Choroid plexus epithelial cell (primary cell): ENCODE results near the gene CLPSL2.

Experiments
- DNase-seq: peaks from one replicate; pipeline ENCODE4 v3.0.0-alpha.2; 2010; ENCODE audit warnings: low read depth
- H3K4me3 ChIP-seq: 2 replicates; pipeline ENCODE4 v1.5.1; 2011; ENCODE audit warnings: low read depth, mild to moderate bottlenecking, control low read depth, low read length, moderate library complexity
- TF ChIP-seq, protein P1 (sequence below): conservative IDR thresholded peaks from 2 replicates; pipeline ENCODE4 v1.5.1; 2011; ENCODE audit warnings: low read depth, mild to moderate bottlenecking, control low read depth, inconsistent platforms, low read length, moderate library complexity

Gene CLPSL2, protein sequence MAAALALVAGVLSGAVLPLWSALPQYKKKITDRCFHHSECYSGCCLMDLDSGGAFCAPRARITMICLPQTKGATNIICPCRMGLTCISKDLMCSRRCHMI

DNA sequence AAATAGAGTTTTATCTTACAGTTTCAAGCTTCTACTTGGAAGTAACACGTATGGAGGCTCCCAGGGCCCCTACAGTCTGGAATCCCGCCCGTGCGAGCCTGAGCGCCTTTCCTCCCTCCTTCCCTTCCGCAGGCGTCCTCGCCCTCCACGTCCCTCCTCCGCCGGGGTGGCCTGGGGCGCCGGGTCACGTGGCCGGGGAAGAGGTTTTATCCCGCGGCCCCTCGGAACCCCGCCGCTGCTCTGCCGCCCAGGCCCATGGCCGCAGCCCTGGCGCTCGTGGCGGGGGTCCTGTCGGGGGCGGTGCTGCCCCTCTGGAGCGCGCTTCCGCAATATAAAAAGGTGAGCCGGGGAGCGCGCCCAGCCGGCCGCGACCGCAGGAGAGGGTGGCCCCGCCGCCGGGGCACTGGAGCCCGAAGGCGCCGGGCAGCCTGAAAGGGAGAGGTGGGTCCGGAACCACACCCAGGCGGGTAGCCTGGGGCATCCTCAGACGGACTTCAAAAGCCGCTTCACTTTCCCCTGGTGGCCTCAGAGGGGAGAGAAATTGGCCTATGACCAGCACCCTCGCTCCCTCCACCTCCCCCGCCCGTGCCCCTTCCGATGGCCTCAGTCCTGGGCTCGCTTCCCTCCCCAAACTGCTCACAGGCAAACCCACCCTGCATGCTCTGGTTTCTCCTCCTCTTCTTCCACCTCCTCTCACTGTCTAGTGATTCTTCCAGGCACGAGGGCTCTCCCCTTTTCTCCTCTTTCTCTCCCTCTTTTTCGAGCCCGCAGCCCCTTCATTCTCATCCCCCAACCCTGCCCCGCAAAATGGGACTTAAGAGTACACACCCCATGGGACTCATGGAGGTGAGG, at the start of gene CLPSL2:
CLPSL2 (plus strand) TSS at position 235 of the 852 bp plus-strand sequence; CDS start at position 256, 21 bp downstream.
- TF ChIP-seq, protein P1, sequence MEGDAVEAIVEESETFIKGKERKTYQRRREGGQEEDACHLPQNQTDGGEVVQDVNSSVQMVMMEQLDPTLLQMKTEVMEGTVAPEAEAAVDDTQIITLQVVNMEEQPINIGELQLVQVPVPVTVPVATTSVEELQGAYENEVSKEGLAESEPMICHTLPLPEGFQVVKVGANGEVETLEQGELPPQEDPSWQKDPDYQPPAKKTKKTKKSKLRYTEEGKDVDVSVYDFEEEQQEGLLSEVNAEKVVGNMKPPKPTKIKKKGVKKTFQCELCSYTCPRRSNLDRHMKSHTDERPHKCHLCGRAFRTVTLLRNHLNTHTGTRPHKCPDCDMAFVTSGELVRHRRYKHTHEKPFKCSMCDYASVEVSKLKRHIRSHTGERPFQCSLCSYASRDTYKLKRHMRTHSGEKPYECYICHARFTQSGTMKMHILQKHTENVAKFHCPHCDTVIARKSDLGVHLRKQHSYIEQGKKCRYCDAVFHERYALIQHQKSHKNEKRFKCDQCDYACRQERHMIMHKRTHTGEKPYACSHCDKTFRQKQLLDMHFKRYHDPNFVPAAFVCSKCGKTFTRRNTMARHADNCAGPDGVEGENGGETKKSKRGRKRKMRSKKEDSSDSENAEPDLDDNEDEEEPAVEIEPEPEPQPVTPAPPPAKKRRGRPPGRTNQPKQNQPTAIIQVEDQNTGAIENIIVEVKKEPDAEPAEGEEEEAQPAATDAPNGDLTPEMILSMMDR, result no peak
- no peak for DNase-seq

DNA sequence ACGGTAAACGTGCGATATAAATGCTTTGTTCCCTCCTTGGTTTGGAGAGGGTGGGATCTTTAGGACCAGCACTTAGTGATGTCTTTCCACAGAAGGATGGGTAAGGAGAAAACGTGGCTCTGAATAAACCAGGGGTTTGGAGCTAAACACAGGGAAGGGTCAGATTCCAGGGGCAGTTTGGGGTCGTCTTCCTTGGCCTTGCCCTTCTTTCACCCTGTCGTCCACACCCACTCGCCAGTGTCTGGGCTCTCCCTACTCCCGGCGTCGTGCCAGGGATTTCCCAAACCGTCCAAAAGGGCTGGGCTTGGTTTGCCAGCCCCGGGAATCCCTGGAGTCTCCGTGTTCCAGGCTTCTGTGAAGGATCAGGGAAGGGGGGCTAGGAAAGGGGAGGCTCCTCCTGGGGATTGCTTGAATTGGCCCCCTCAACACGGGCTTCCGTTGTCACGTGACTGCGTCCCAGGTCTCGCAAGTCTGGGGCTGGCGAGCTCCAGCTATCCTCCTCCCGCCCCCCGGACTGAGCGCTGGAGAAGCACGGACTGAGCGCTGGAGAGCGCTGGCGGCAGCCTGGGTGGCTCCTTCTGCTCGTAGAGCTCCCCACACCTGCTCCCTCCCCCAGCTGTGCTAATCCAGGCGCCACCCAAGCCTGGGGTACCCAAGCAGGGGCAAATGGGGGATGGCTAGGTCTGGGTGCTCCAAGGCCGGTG, 49.0 kb upstream of the CLPSL2 start:
- TF ChIP-seq, protein P1, result no peak
- peak overlapping the region; percentile 48 for H3K4me3 ChIP-seq
- DNase-seq, result peak; percentile 94

More for the DNA sequence above, at the start of gene CLPSL2:
- H3K4me3 ChIP-seq, result peak within 1 kb of the TSS; percentile 49

DNA sequence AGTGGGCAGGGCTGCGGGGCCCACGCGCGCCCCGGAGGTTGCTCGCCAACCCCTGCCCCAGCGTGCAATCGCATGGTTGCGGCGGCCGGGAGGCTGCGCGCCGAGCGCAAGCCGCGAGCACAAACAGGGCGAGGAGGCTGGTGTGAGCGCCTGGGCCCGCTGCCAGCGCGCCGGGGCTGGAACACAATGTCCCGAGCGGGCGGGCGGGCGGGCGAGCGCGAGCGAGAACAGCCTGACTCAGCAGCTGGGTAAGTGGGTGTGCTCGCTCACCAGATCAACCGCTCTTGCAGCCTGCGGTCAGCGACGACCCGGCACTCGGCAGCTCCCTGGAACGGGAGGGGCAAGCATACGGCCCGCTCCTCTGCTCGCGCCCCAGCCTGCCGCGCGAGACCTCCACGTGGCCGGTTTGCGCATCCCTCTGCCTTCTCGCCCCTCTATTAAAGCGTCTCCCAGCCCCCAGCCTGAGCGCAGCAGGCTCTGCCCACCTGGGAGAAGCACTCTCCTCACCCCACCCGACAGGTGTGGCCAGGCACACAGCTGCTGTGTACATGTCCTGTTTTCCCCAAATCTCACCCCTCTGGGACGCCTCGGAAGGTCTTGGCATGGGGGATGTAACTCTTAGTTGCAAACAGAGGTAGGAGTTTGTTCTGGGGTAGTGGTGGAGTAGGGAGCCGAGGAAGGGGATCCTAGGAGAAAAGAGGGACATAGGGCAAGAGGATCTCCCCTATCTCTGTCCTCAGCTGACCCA, 48.3 kb upstream of the CLPSL2 start:
- TF ChIP-seq, protein P1, result no peak
- H3K4me3 ChIP-seq, result peak overlapping the region; percentile 48
- peak; percentile 99 for DNase-seq

DNA sequence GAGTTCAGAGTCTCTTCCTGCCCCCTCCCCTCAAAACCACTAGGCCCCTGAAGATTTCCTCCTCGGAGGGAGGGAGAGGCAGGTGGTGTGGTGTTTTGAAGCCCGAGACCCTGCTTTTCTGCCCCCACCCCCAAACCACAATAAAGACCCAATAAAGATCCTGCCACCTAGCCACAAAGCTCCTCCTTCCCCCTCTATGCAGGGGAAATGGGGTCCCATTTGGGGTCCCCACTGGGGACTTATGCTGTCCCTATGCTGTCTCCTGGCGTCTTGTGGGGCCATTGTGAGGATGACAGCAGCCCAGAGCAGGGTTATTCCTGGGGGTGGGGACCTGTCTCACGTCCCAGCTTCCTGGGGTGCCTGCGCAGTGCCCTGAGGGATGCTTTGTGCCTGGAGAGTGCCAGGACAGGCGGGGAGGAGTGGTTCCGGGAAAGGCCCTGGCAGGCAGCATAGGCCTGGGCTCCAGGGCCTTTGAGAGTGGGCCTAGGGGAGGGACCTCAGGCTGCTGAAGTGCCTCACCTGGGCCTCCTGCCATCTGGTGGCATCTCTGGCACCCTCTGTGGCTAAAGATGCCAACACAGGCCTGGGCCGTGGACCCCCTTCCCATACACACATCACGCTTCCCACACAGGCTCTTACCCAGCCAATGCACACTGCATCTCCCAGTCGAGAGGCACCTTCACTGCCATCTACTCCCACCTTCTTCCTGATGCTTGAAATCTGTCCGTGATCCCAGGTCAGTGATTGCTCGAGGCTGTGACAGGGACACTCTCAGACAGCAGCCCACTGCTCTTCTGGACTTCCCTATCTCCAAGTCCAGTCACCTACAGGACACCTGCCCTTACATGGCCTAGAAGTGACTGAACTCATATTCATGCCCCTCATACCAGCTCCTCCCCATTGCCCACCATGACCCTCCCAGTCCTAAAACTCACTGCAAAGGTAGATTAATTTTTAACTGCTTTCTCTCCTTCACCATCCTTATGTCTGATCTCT, 47.4 kb upstream of the CLPSL2 start:
- no peak overlapping the region for H3K4me3 ChIP-seq
- TF ChIP-seq, protein P1, result no peak
- DNase-seq, result no peak

DNA sequence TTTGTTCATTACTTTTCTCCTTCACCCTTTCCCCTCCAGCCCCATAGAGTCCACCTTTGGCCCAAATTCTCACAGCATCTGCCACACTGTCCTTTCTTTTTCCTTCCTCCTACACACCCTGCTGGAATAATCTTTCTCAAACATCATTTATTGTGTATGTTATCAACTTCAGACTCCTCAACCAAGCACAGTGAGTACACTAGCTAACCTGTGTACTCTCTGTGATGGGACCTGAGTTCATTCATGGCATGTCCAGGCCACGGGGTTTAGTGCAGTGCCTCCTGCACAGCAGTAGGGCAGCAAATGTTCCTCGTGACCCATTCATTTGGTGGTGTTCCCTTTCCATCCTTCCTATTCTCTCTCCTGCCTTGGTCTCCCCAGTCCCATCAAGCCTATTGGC, 46.7 kb upstream of the CLPSL2 start:
- DNase-seq, result peak; percentile 34
- TF ChIP-seq, protein P1, result no peak
- H3K4me3 ChIP-seq, result no peak overlapping the region
